Left lung (tissue), 10 donors: Measurements from ENCODE around the gene FSD2. TPM values are rescaled to one million over a fixed set of nuclear protein-coding genes. Genes with fewer than 3 reads are reported as not detected.

Experiments used
- ATAC-seq: fragments of 200-7000 bp; cut with Tn5 transposase; one replicate; pipeline ENCODE4 v1.9.1; 2020; ENCODE audit warnings: moderate library complexity
- DNase-seq, 4 donors: peaks; one replicate each; pipeline ENCODE4 v3.0.0-alpha.2; 2013 to 2020
- H3K27ac ChIP-seq, 2 donors: fragments of 200-600 bp; sonication (generic) in 1 of 2; one replicate each; pipeline versions ENCODE4 v1.5.0 to v1.8.0; 2020 to 2021
- H3K27me3 ChIP-seq, 2 donors: fragments of 200-600 bp; sonication (generic) in 1 of 2; one replicate each; pipeline versions ENCODE4 v1.5.0 to v1.8.0; 2020 to 2021
- H3K36me3 ChIP-seq, 2 donors: fragments of 200-600 bp; sonication (generic) in 1 of 2; one replicate each; pipeline versions ENCODE4 v1.5.0 to v1.8.0; 2020 to 2021
- H3K4me1 ChIP-seq, 2 donors: fragments of 200-600 bp; one replicate each; pipeline ENCODE4 v1.8.0; 2021
- H3K4me3 ChIP-seq, 2 donors: fragments of 200-600 bp; sonication (generic) in 1 of 2; one replicate each; pipeline versions ENCODE4 v1.5.0 to v1.8.0; 2020 to 2021; ENCODE audit warnings: mild to moderate bottlenecking in 1 of 2
- H3K9me3 ChIP-seq, 2 donors: fragments of 200-600 bp; sonication (generic) in 1 of 2; one replicate each; pipeline versions ENCODE4 v1.5.0 to v1.8.0; 2020 to 2021
- intact Hi-C, 2 donors: fragments of 100-400 bp; cut with DNase I; formaldehyde crosslinking; loops; one replicate each; pipeline versions ENCODE4 v1.11.2 to v1.14.2; 2022
- polyA plus RNA-seq, 6 donors: library from polyadenylated mRNA; unstranded; fragments of 120-200 nt; gene quantifications; one replicate each; pipeline ENCODE4 v1.2.1, GENCODE V29; 2013; ENCODE audit not compliant: insufficient read length in 6 of 6
- total RNA-seq, 2 donors: library from RNA; stranded (reverse); fragmentation: NEBNext Ultra II Directional; extraction: Animal tissue kit (Norgen Biotek cat#: 25700); gene quantifications; one replicate each; pipeline ENCODE4 v1.2.1, GENCODE V29; 2021
- TF ChIP-seq, protein P1 (sequence below), 2 donors: fragments of 200-600 bp; sonication (generic) in 1 of 2; IDR thresholded peaks; one replicate each; pipeline versions ENCODE4 v1.5.0 to v1.8.0; 2021; ENCODE audit warnings: antibody characterized with exemption in 2 of 2
- donor health status: DM: no; HTN: yes; CAD: no.
- donor health status: DM: no; HTN: no; CAD: no.

FSD2 gene
- total and polyA plus RNA-seq, 8 donors = 0.11 to 1.3 (median 0.33) TPM; not detected in 1

- no peak for DNase-seq
- intact Hi-C loops = no loop called here
- no peak overlapping the region for H3K27ac ChIP-seq
- H3K4me1 ChIP-seq = peaks cover 7 to 21% of the 10 kb centered on the region in 2 donors
- no peaks in the 10 kb centered on the region for H3K9me3 ChIP-seq
- H3K36me3 ChIP-seq = peaks cover 0 to 79% of the 10 kb centered on the region in 2 donors
- H3K4me3 ChIP-seq = no peak overlapping the region
- TF ChIP-seq, protein P1, sequence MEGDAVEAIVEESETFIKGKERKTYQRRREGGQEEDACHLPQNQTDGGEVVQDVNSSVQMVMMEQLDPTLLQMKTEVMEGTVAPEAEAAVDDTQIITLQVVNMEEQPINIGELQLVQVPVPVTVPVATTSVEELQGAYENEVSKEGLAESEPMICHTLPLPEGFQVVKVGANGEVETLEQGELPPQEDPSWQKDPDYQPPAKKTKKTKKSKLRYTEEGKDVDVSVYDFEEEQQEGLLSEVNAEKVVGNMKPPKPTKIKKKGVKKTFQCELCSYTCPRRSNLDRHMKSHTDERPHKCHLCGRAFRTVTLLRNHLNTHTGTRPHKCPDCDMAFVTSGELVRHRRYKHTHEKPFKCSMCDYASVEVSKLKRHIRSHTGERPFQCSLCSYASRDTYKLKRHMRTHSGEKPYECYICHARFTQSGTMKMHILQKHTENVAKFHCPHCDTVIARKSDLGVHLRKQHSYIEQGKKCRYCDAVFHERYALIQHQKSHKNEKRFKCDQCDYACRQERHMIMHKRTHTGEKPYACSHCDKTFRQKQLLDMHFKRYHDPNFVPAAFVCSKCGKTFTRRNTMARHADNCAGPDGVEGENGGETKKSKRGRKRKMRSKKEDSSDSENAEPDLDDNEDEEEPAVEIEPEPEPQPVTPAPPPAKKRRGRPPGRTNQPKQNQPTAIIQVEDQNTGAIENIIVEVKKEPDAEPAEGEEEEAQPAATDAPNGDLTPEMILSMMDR (IDR thresholded peaks at IDR 0.05) = no peak
- no peaks in the 10 kb centered on the region for H3K27me3 ChIP-seq
- ATAC-seq = no peak
Measured at GRCh38 chr15:82835391-82835917, 29.6 kb upstream of the FSD2 start.

- H3K4me1 ChIP-seq = peaks cover 7 to 21% of the 10 kb centered on the region in 2 donors
- peaks cover 0 to 100% of the 10 kb centered on the region in 2 donors for H3K36me3 ChIP-seq
- no peaks in the 10 kb centered on the region for H3K27me3 ChIP-seq
- no peak for ATAC-seq
- TF ChIP-seq, protein P1 (IDR thresholded peaks at IDR 0.05) = no peak
- H3K9me3 ChIP-seq = no peaks in the 10 kb centered on the region
- intact Hi-C loops = no loop called here
- peak overlapping the region in 1 of 2 donors; percentile 76 for H3K27ac ChIP-seq
- DNase-seq = no peak
- H3K4me3 ChIP-seq = no peak overlapping the region
Measured at GRCh38 chr15:82833362-82833682, 27.5 kb upstream of the FSD2 start.

GRCh38 chr15:82832601-82833361 is 26.9 kb upstream of the FSD2 start:
- H3K4me3 ChIP-seq = no peak overlapping the region
- DNase-seq = peak in 2 of 4 donors; percentile 65 to 74
- H3K36me3 ChIP-seq = peaks cover 0 to 100% of the 10 kb centered on the region in 2 donors
- ATAC-seq = peak; percentile 56
- intact Hi-C loops = no loop called here
- TF ChIP-seq, protein P1 (IDR thresholded peaks at IDR 0.05) = no peak
- H3K27ac ChIP-seq = peak overlapping the region in 1 of 2 donors; percentile 76
- H3K4me1 ChIP-seq = peaks cover 7 to 21% of the 10 kb centered on the region in 2 donors
- H3K9me3 ChIP-seq = no peaks in the 10 kb centered on the region
- H3K27me3 ChIP-seq = no peaks in the 10 kb centered on the region

GRCh38 chr15:82831894-82832600 is 26.2 kb upstream of the FSD2 start:
- Histone ChIP-seq H3K27ac (peak overlapping the region in 1 of 2 donors; percentile 76), H3K9me3 (no peaks in the 10 kb centered on the region), H3K4me1 (peaks cover 7 to 21% of the 10 kb centered on the region in 2 donors), H3K27me3 (no peaks in the 10 kb centered on the region), H3K36me3 (peaks cover 0 to 100% of the 10 kb centered on the region in 2 donors), H3K4me3 (no peak overlapping the region)
- TF ChIP-seq, protein P1 (IDR thresholded peaks at IDR 0.05) = no peak
- DNase-seq = no peak
- no peak for ATAC-seq
- intact Hi-C loops = no loop called here
